Measurements from ENCODE around the gene GART. TPM values are rescaled to one million over a fixed set of nuclear protein-coding genes. Genes with fewer than 3 reads are reported as not detected.

The GART gene
- total and polyA plus RNA-seq, 2 of the 4 experiments (the other 2 are of a cell fraction) = 29.9 to 73.8 TPM

DNA sequence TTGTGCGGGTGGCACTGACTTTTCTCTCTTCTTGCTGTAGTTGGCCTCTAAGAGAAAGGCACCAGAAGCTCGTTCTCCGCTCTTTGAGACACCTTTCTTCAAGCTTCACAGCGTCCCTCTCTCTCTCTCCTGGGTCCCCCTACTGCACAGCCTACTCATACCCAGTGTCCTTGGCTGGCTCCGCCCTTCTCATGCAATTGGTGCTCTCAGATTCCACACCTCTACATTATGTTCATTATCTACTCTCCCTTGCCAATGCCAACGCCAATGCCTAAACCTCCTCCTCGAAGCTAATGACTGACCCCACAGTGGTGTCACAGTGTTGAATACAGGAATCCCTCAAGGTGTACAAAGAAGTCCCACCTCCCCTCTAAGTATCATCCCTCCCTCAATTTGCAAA lies 45.6 kb downstream of the GART start:
- H2BK20ac ChIP-seq (ENCODE audit: low read depth, low read length) = no peak overlapping the region
- H3K79me1 ChIP-seq (ENCODE audit: low read depth in 1 of 2, low read length in 2 of 2) = no peaks in the 10 kb centered on the region
- no peak overlapping the region for H3K14ac ChIP-seq (replicated peaks; ENCODE audit: low read depth, low read length)
- H3K18ac ChIP-seq (ENCODE audit: low read depth, low read length) = no peak overlapping the region
- H3K9me3 ChIP-seq (ENCODE audit: control insufficient read depth, insufficient read depth, low read length) = no peaks in the 10 kb centered on the region
- H3K9ac ChIP-seq (ENCODE audit: low read depth, low read length) = no peak overlapping the region
- no peaks in the 10 kb centered on the region for H3K4me1 ChIP-seq (ENCODE audit: control insufficient read depth, insufficient read depth, low read length)
- no peak overlapping the region for H4K5ac ChIP-seq (ENCODE audit: low read depth, low read length)
- ChIA-PET CTCF (no interaction called here), POLR2A (ENCODE audit: unreplicated experiment) (interaction anchor here (0.6 kb wide), 1 partner anchor 104 kb away, joined by 10 read pairs; no protein-coding TSS in a partner anchor)
- WGBS, 2 experiments (ENCODE audit: extremely low coverage in 2 of 2, insufficient read length in 1 of 2) = 78% methylated on average over 3 of the region's 7 CpGs; no CpG with 5 or more reads in 1 of the 2 experiments
- no peaks in the 10 kb centered on the region for H3K36me3 ChIP-seq (ENCODE audit: control insufficient read depth, insufficient read depth, low read length)
- DNase-seq (no peak), ATAC-seq (ENCODE audit: low read depth) (no peak)
- H3K56ac ChIP-seq (ENCODE audit: extremely low read depth, insufficient read depth, low read length) = no peak overlapping the region
- dilution Hi-C loops (cut with HindIII; ENCODE audit: low sequenced_read_pairs, unreplicated experiment) (no loop called here), intact Hi-C loops (cut with micrococcal nuclease) (no loop called here), in situ Hi-C loops (cut with MboI; ENCODE audit: low sequenced_read_pairs) (no loop called here)
- no peaks in the 10 kb centered on the region for H4K20me1 ChIP-seq (ENCODE audit: insufficient read depth, low read length)
- no peak overlapping the region for H4K91ac ChIP-seq (ENCODE audit: insufficient read depth, low read depth, low read length)
- no peak overlapping the region for H3K27ac ChIP-seq (ENCODE audit: insufficient read depth, low read length)
- no peaks in the 10 kb centered on the region for H3K9me1 ChIP-seq (ENCODE audit: insufficient read depth, low read length)
- TF ChIP-seq RFX5 (IDR thresholded peaks at IDR 0.05; ENCODE audit: low read depth, low read length) = no peak
- TF ChIP-seq CEBPB (IDR thresholded peaks at IDR 0.05; ENCODE audit: low read depth, low read length) = no peak
- no peak for TF ChIP-seq MAFK (IDR thresholded peaks at IDR 0.05; ENCODE audit: low read depth, low read length)
- TF ChIP-seq FOS (IDR thresholded peaks at IDR 0.05; ENCODE audit: low read depth, low read length) = no peak
- no peak for TF ChIP-seq CHD1 (IDR thresholded peaks at IDR 0.05; ENCODE audit: low read depth, low read length)
- TF ChIP-seq, protein P1, sequence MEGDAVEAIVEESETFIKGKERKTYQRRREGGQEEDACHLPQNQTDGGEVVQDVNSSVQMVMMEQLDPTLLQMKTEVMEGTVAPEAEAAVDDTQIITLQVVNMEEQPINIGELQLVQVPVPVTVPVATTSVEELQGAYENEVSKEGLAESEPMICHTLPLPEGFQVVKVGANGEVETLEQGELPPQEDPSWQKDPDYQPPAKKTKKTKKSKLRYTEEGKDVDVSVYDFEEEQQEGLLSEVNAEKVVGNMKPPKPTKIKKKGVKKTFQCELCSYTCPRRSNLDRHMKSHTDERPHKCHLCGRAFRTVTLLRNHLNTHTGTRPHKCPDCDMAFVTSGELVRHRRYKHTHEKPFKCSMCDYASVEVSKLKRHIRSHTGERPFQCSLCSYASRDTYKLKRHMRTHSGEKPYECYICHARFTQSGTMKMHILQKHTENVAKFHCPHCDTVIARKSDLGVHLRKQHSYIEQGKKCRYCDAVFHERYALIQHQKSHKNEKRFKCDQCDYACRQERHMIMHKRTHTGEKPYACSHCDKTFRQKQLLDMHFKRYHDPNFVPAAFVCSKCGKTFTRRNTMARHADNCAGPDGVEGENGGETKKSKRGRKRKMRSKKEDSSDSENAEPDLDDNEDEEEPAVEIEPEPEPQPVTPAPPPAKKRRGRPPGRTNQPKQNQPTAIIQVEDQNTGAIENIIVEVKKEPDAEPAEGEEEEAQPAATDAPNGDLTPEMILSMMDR (conservative IDR thresholded peaks at IDR 0.05; ENCODE audit: low read depth, low read length) = no peak
- no peak for TF ChIP-seq NFE2L2 (IDR thresholded peaks at IDR 0.05; ENCODE audit: low read depth, low read length)
- no peak for TF ChIP-seq BHLHE40 (IDR thresholded peaks at IDR 0.05; ENCODE audit: low read depth, low read length)
- TF ChIP-seq MAZ (IDR thresholded peaks at IDR 0.05; ENCODE audit: borderline replicate concordance, low read depth, low read length) = no peak
- no peak for TF ChIP-seq RAD21 (IDR thresholded peaks at IDR 0.05; ENCODE audit: low read length)
- no peak for TF ChIP-seq POLR2A (IDR thresholded peaks at IDR 0.05; ENCODE audit: low read depth, low read length)
- no peak for TF ChIP-seq SMC3 (IDR thresholded peaks at IDR 0.05; ENCODE audit: low read depth, low read length)
- TF ChIP-seq, protein P2, sequence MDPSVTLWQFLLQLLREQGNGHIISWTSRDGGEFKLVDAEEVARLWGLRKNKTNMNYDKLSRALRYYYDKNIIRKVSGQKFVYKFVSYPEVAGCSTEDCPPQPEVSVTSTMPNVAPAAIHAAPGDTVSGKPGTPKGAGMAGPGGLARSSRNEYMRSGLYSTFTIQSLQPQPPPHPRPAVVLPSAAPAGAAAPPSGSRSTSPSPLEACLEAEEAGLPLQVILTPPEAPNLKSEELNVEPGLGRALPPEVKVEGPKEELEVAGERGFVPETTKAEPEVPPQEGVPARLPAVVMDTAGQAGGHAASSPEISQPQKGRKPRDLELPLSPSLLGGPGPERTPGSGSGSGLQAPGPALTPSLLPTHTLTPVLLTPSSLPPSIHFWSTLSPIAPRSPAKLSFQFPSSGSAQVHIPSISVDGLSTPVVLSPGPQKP (IDR thresholded peaks at IDR 0.05; ENCODE audit: borderline replicate concordance, low read depth, low read length) = no peak
- TF ChIP-seq RCOR1 (IDR thresholded peaks at IDR 0.05; ENCODE audit: insufficient replicate concordance, low read length) = no peak
- TF ChIP-seq, protein P3, sequence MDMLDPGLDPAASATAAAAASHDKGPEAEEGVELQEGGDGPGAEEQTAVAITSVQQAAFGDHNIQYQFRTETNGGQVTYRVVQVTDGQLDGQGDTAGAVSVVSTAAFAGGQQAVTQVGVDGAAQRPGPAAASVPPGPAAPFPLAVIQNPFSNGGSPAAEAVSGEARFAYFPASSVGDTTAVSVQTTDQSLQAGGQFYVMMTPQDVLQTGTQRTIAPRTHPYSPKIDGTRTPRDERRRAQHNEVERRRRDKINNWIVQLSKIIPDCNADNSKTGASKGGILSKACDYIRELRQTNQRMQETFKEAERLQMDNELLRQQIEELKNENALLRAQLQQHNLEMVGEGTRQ (IDR thresholded peaks at IDR 0.05; ENCODE audit: low read depth, low read length) = no peak
- TF ChIP-seq MXI1 (IDR thresholded peaks at IDR 0.05; ENCODE audit: borderline replicate concordance, low read depth, low read length) = no peak
- H3K4ac ChIP-seq (ENCODE audit: low read depth, low read length) = no peak overlapping the region
- H2AK9ac ChIP-seq (replicated peaks; ENCODE audit: low read depth, low read length, poor library complexity) = no peak overlapping the region
- H3K23ac ChIP-seq (ENCODE audit: low read depth, low read length) = no peak overlapping the region
- no peak overlapping the region for H2BK120ac ChIP-seq (ENCODE audit: low read depth, low read length)
- no peak overlapping the region for H2BK15ac ChIP-seq (ENCODE audit: low read depth, low read length)
- no peak overlapping the region for H4K8ac ChIP-seq (ENCODE audit: low read depth in 2 of 2, low read length in 2 of 2)
- no peak overlapping the region for H2AFZ ChIP-seq (replicated peaks; ENCODE audit: low read length, poor library complexity)
- H2BK5ac ChIP-seq (ENCODE audit: low read depth, low read length, poor library complexity, severe bottlenecking) = no peak overlapping the region
- no TSS peak for BruUV-seq (replicated peaks)
- no peak overlapping the region for H3K4me2 ChIP-seq (ENCODE audit: low read depth, low read length)
- peaks cover 8% of the 10 kb centered on the region; the same call in 1 of the 2 replicates for H3K27me3 ChIP-seq (ENCODE audit: control insufficient read depth, insufficient read depth, low read length)
- no peak overlapping the region for H3K4me3 ChIP-seq (ENCODE audit: insufficient read depth, low read depth, low read length)
- no peak overlapping the region; the same call in 1 of the 2 replicates for H2AK5ac ChIP-seq (ENCODE audit: low read depth, low read length)

Data from IMR-90 (cell line).